Measurements from ENCODE around the gene CDC42SE2.
"Not testable (repeated sequence)": the region's sequence is repeated elsewhere in the genome, so short reads cannot be mapped to it uniquely, and the experiment has no call there.

The CDC42SE2 gene

GRCh38 chr5:131328536-131329285 is 64.9 kb downstream of the CDC42SE2 start:
- no peak for DNase-seq

GRCh38 chr5:131329286-131329560 is 65.4 kb downstream of the CDC42SE2 start:
- no peak for DNase-seq

GRCh38 chr5:131330031-131330430 is 66.2 kb downstream of the CDC42SE2 start:
- DNase-seq, result no peak

- DNase-seq, result not testable (repeated sequence)
These were observed 71.9 kb downstream of the CDC42SE2 start for GRCh38 chr5:131335756-131336155.

- DNase-seq, result not testable (repeated sequence)
These were observed 72.9 kb downstream of the CDC42SE2 start for GRCh38 chr5:131336801-131337200.

- not testable (repeated sequence) for DNase-seq
These were observed 73.6 kb downstream of the CDC42SE2 start for GRCh38 chr5:131337240-131338050.

- DNase-seq, result no peak
These were observed 74.2 kb downstream of the CDC42SE2 start for GRCh38 chr5:131338051-131338453.

GRCh38 chr5:131344288-131344687 is 80.4 kb downstream of the CDC42SE2 start:
- not testable (repeated sequence) for DNase-seq

- DNase-seq, result not testable (repeated sequence)
These were observed 82.4 kb downstream of the CDC42SE2 start for GRCh38 chr5:131346204-131346603.

- DNase-seq, result no peak
These were observed 90.1 kb downstream of the CDC42SE2 start for GRCh38 chr5:131353991-131354390.

- DNase-seq, result no peak
These were observed 92.2 kb downstream of the CDC42SE2 start for GRCh38 chr5:131355971-131356528.

- no peak for DNase-seq
These were observed 92.8 kb downstream of the CDC42SE2 start for GRCh38 chr5:131356619-131357018.

- DNase-seq, result no peak
These were observed 94.1 kb downstream of the CDC42SE2 start for GRCh38 chr5:131357739-131358561.

- no peak for DNase-seq
These were observed 97.9 kb downstream of the CDC42SE2 start for GRCh38 chr5:131361677-131362315.

GRCh38 chr5:131363811-131364506 is 100.1 kb downstream of the CDC42SE2 start:
- no peak for DNase-seq

- no peak for DNase-seq
These were observed 100.7 kb downstream of the CDC42SE2 start for GRCh38 chr5:131364507-131365050.

GRCh38 chr5:131366428-131366827 is 102.6 kb downstream of the CDC42SE2 start:
- DNase-seq, result no peak

- DNase-seq, result no peak
These were observed 103.5 kb downstream of the CDC42SE2 start for GRCh38 chr5:131367219-131367860.

GRCh38 chr5:131368866-131369265 is 105.0 kb downstream of the CDC42SE2 start:
- DNase-seq, result no peak

GRCh38 chr5:131369558-131369957 is 105.7 kb downstream of the CDC42SE2 start:
- DNase-seq, result no peak

- DNase-seq, result no peak
These were observed 108.0 kb downstream of the CDC42SE2 start for GRCh38 chr5:131371835-131372234.

Data from KG1 (cell line).